Neural crest cell (in vitro differentiated cells): Measurements from ENCODE around the gene SLC5A10. TPM values are rescaled to one million over a fixed set of nuclear protein-coding genes. Genes with fewer than 3 reads are reported as not detected.

Source experiments
- DNase-seq: peaks from one replicate; pipeline ENCODE4 v3.0.0; 2021; ENCODE audit warnings: low read depth, mixed read lengths, low spot score
- H3K27ac Mint-ChIP-seq: one replicate; pipeline ENCODE4 v1.8.0; 2021; ENCODE audit warnings: mild to moderate bottlenecking, mixed read lengths; ENCODE audit not compliant: unreplicated experiment
- H3K27me3 Mint-ChIP-seq: 2 replicates; pipeline ENCODE4 v1.8.0; 2021; ENCODE audit warnings: low read depth, mild to moderate bottlenecking, mixed read lengths
- H3K36me3 Mint-ChIP-seq: 2 replicates; pipeline ENCODE4 v1.8.0; 2021; ENCODE audit warnings: low read depth, mild to moderate bottlenecking, mixed read lengths
- H3K4me1 Mint-ChIP-seq: 2 replicates; pipeline ENCODE4 v1.8.0; 2021; ENCODE audit warnings: mixed read lengths
- H3K4me3 Mint-ChIP-seq: one replicate; pipeline ENCODE4 v1.8.0; 2021; ENCODE audit warnings: mild to moderate bottlenecking, mixed read lengths
- H3K9me3 Mint-ChIP-seq: 2 replicates; pipeline ENCODE4 v1.8.0; 2021; ENCODE audit warnings: mixed read lengths
- CTCF ChIP-seq: fragments of 200-600 bp; sonication (generic); conservative IDR thresholded peaks from 2 replicates; pipeline ENCODE4 v1.5.0; 2021; ENCODE audit warnings: antibody characterized with exemption, mild to moderate bottlenecking
- total RNA-seq: library from RNA; stranded (reverse); gene quantifications from 2 replicates; pipeline ENCODE4 v1.2.1, GENCODE V29; 2021

The SLC5A10 gene
- total RNA-seq, 1 donor from 2014 or later, result not detected

DNA sequence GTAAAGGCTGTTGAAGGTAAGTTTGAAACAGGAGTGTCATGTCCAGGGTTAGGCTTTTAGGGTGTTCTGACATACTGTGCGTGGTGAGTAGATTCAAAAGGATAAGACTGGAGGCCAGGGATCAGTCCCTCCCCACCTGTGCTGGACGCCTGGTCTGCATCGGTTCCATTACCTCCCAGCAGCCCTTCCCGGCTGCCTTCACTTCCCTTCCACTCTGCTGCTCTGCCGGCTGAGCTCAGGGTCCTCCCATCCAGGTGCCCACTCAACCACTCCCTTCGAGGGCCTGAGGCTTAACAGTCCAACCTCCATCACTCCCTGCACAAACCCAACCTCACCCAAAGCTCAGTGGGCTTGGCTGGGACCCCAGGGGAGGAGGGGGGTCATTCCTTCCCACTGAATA is 4.1 kb upstream of the SLC5A10 start:
- no peak for TF ChIP-seq CTCF
- no peaks in the 10 kb centered on the region for H3K4me1 Mint-ChIP-seq
- H3K36me3 Mint-ChIP-seq, result no peaks in the 10 kb centered on the region
- no peak overlapping the region for H3K4me3 Mint-ChIP-seq
- DNase-seq, result no peak
- no peak overlapping the region for H3K27ac Mint-ChIP-seq
- H3K27me3 Mint-ChIP-seq, result peaks cover 9% of the 10 kb centered on the region
- no peaks in the 10 kb centered on the region for H3K9me3 Mint-ChIP-seq

DNA sequence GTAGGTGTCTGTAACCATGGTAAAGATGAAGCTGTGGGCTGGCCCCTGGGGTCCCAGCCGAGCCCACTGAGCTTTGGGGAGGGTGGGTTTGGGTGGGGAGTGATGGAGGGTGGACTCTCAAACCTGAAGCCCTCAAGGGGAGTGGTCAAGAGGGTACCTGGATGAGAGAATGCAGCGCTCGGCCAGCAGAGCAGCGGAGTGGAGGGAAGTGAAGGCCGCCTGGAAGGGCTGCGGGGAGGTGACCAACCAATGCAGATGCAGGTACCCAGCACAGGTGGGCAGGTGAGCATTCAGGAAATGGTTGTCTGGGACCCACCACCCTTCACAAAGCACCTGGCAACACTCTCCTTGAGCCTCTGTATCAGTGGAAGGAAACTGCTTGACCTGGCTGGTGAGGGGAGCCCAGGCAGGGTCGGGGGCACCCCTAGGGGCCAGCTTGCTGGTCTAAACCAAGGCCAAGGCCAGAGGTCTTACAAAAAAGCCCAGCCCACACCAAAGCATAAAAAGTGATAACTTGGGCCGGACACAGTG is 3.4 kb upstream of the SLC5A10 start:
- TF ChIP-seq CTCF, result no peak

DNA sequence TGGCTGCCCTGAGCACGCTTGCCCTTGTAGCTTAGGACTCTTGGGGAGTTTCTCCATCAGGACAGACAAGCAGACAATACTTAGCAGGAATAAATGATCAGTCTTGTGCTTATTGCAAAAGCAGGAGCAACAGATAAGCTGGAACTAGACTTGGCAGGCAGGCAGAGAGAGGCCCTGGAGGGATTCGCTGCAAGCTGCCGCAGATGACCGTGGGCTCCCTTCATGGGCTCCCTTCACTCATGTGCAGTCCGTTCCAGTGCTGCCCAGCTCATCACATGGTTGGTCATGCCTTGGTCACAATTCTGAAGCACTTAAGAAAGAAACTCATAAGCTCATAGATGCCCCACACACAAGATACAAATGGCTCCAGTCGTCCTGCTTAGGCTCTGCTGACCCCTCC is 2.4 kb upstream of the SLC5A10 start:
- H3K36me3 Mint-ChIP-seq, result no peaks in the 10 kb centered on the region
- H3K27ac Mint-ChIP-seq, result no peak overlapping the region
- no peaks in the 10 kb centered on the region for H3K9me3 Mint-ChIP-seq
- peaks cover 9% of the 10 kb centered on the region for H3K27me3 Mint-ChIP-seq
- no peak overlapping the region for H3K4me3 Mint-ChIP-seq
- no peaks in the 10 kb centered on the region for H3K4me1 Mint-ChIP-seq
- no peak for DNase-seq
- no peak for TF ChIP-seq CTCF

More for the DNA sequence above, 3.4 kb upstream of the SLC5A10 start:
- Mint-ChIP-seq H3K4me1 (no peaks in the 10 kb centered on the region), H3K4me3 (no peak overlapping the region), H3K9me3 (no peaks in the 10 kb centered on the region), H3K27me3 (peaks cover 9% of the 10 kb centered on the region), H3K27ac (no peak overlapping the region), H3K36me3 (no peaks in the 10 kb centered on the region)
- no peak for DNase-seq

- Mint-ChIP-seq H3K4me1 (no peaks in the 10 kb centered on the region), H3K27ac (no peak overlapping the region), H3K27me3 (peaks cover 6% of the 10 kb centered on the region), H3K36me3 (no peaks in the 10 kb centered on the region), H3K4me3 (no peak overlapping the region), H3K9me3 (no peaks in the 10 kb centered on the region)
- no peak for TF ChIP-seq CTCF
- no peak for DNase-seq
These were observed 1.6 kb upstream of the SLC5A10 start for GRCh38 chr17:18950346-18950745.

DNA sequence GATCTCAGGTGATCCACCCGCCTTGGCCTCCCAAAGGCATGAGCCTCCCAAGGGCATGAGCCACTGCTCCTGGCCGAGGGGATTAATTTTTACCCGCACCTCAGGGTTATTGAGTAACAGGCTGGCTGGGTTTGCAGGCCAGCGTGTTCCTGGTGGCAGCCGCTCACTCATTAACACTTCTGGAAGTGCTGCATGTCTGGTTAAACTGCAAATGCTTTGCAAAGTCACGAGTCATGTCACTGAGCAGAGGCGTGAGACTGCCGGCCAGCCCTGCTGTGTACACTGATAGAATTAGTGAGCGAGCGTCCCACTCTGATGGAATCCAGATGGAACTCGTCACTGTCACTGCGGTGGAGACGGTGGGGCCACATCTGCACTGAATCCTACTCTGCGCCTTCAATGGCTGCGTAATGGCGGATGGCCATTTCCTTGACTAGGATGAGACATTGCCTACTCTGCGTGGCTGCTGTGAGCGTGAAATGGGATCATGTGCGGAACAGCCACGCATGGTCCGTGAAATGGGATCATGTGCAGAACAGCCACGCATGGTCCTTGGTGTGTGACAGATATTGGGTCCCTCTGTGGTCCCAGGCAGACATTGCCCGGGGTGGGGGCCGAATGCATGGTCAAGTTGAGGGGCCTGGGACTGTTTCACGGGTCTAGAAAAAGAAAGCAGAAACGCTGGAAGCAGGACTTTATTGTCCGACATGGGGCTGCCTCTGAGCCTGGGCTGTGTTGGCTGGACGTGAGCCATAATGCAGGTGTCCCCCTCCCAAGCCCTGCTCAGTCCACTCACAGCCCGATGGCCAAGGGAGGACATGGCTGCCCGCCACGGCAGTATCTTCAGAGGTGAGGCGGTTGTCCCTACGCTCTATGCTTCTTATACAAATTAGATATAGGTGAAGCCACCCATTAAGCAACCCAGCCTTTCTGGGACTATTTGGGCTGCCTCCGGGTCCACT is 740 bp upstream of the SLC5A10 start:
- H3K9me3 Mint-ChIP-seq, result no peaks in the 10 kb centered on the region
- no peaks in the 10 kb centered on the region for H3K4me1 Mint-ChIP-seq
- no peaks in the 10 kb centered on the region for H3K27me3 Mint-ChIP-seq
- no peak for TF ChIP-seq CTCF
- H3K36me3 Mint-ChIP-seq, result no peaks in the 10 kb centered on the region
- no peak overlapping the region for H3K4me3 Mint-ChIP-seq
- H3K27ac Mint-ChIP-seq, result peak overlapping the region; percentile 57
- no peak for DNase-seq
